CD14-positive monocyte (primary cell): Measurements from ENCODE around the gene GSK3A. TPM values are rescaled to one million over a fixed set of nuclear protein-coding genes. Genes with fewer than 3 reads are reported as not detected.

Source experiments
- DNase-seq, 3 donors: peaks; one replicate each; pipeline ENCODE4 v3.0.0-alpha.2; 2011 to 2022
- H2AFZ ChIP-seq: 2 replicates; pipeline ENCODE4 v1.6.0; 2012; ENCODE audit warnings: mild to moderate bottlenecking, low read depth, low read length, inconsistent platforms; ENCODE audit not compliant: insufficient read depth, poor library complexity, severe bottlenecking
- H3K27ac ChIP-seq, 2 donors: 1 replicate in 1 of 2; 2 replicates in 1 of 2; pipeline ENCODE4 v1.5.1; 2012 to 2013; ENCODE audit warnings: low read length in 2 of 2, control low read depth in 1 of 2, inconsistent platforms in 1 of 2, low read depth in 1 of 2, mild to moderate bottlenecking in 1 of 2
- H3K27me3 ChIP-seq, 2 donors: one replicate each; pipeline versions ENCODE4 v1.6.0 to v1.6.1; 2011 to 2013; ENCODE audit warnings: low read length in 2 of 2; ENCODE audit not compliant: control insufficient read depth in 2 of 2, insufficient read depth in 2 of 2
- H3K36me3 ChIP-seq, 2 donors: replicated peaks in 1 of 2; 1 replicate in 1 of 2; 2 replicates in 1 of 2; pipeline versions ENCODE4 v1.5.1 to v1.6.1; 2012 to 2013; ENCODE audit warnings: low read length in 2 of 2, control low read depth in 1 of 2, inconsistent platforms in 1 of 2, mild to moderate bottlenecking in 1 of 2; ENCODE audit not compliant: insufficient read depth in 2 of 2, control insufficient read depth in 1 of 2
- H3K4me1 ChIP-seq, 2 donors: 1 replicate in 1 of 2; 2 replicates in 1 of 2; pipeline versions ENCODE4 v1.5.1 to v1.6.1; 2012 to 2013; ENCODE audit warnings: low read length in 2 of 2, control low read depth in 1 of 2, inconsistent platforms in 1 of 2, mild to moderate bottlenecking in 1 of 2, moderate library complexity in 1 of 2; ENCODE audit not compliant: insufficient read depth in 2 of 2, control insufficient read depth in 1 of 2
- H3K4me2 ChIP-seq: replicated peaks from 2 replicates; pipeline ENCODE3; 2012; ENCODE audit warnings: low read length, moderate library complexity, mild to moderate bottlenecking; ENCODE audit not compliant: poor library complexity, severe bottlenecking; ENCODE audit errors: extremely low read depth
- H3K4me3 ChIP-seq, 3 experiments: fragments of 200-600 bp in 1 of 3; sonication (generic) in 1 of 3; replicated peaks in 1 of 3; 1 replicate in 2 of 3; 2 replicates in 1 of 3; pipeline ENCODE4 v1.5.1; 2011 to 2013; ENCODE audit warnings: low read length in 3 of 3, mild to moderate bottlenecking in 3 of 3, control low read depth in 2 of 3, low read depth in 2 of 3, inconsistent platforms in 1 of 3, moderate library complexity in 1 of 3
- H3K79me2 ChIP-seq: 2 replicates; pipeline ENCODE4 v1.6.0; 2012; ENCODE audit warnings: mild to moderate bottlenecking, control low read depth, inconsistent platforms, low read length, moderate library complexity; ENCODE audit not compliant: insufficient read depth
- H3K9ac ChIP-seq: 2 replicates; pipeline ENCODE4 v1.6.0; 2017; ENCODE audit warnings: low read length, mild to moderate bottlenecking; ENCODE audit not compliant: insufficient read depth, poor library complexity, severe bottlenecking
- H3K9me3 ChIP-seq, 2 donors: replicated peaks in 1 of 2; 1 replicate in 1 of 2; 2 replicates in 1 of 2; pipeline versions ENCODE4 v1.5.1 to v1.6.1; 2012 to 2013; ENCODE audit warnings: low read length in 2 of 2, control low read depth in 1 of 2; ENCODE audit not compliant: control insufficient read depth in 1 of 2, insufficient read depth in 1 of 2
- H4K20me1 ChIP-seq: 2 replicates; pipeline ENCODE4 v1.6.0; 2012; ENCODE audit warnings: mild to moderate bottlenecking, low read length, control low read depth, moderate library complexity; ENCODE audit not compliant: insufficient read depth
- H3K27ac Mint-ChIP-seq, 7 donors: one replicate each; pipeline ENCODE4 v1.8.0; 2020; ENCODE audit warnings: mild to moderate bottlenecking in 7 of 7, mixed read lengths in 7 of 7, moderate library complexity in 6 of 7, inconsistent platforms in 2 of 7
- H3K27me3 Mint-ChIP-seq, 3 donors: one replicate each; pipeline ENCODE4 v1.8.0; 2021 to 2022; ENCODE audit warnings: low read depth in 3 of 3, mild to moderate bottlenecking in 3 of 3, mixed read lengths in 3 of 3, moderate library complexity in 3 of 3, inconsistent platforms in 1 of 3
- H3K36me3 Mint-ChIP-seq, 2 donors: one replicate each; pipeline ENCODE4 v1.8.0; 2020; ENCODE audit warnings: mixed read lengths in 2 of 2, inconsistent platforms in 1 of 2, mild to moderate bottlenecking in 1 of 2
- H3K4me1 Mint-ChIP-seq: one replicate; pipeline ENCODE4 v1.8.0; 2020; ENCODE audit warnings: mild to moderate bottlenecking, mixed read lengths
- H3K4me3 Mint-ChIP-seq, 2 donors: one replicate each; pipeline ENCODE4 v1.8.0; 2020; ENCODE audit warnings: mild to moderate bottlenecking in 2 of 2, mixed read lengths in 2 of 2, moderate library complexity in 1 of 2
- H3K9me3 Mint-ChIP-seq, 7 donors: one replicate each; pipeline ENCODE4 v1.8.0; 2020 to 2022; ENCODE audit warnings: mixed read lengths in 7 of 7, mild to moderate bottlenecking in 6 of 7, moderate library complexity in 6 of 7, inconsistent platforms in 2 of 7
- CTCF ChIP-seq: fragments of 200-600 bp; IDR thresholded peaks from one replicate; pipeline ENCODE4 v1.8.0; 2022; ENCODE audit warnings: antibody characterized with exemption, mild to moderate bottlenecking
- WGBS: methylation state at CpG from one replicate; pipeline ENCODE4 v1.1.5; 2013; ENCODE audit warnings: missing lambda C conversion rate; ENCODE audit not compliant: insufficient coverage; 5-methylcytosine and 5-hydroxymethylcytosine counted together
- intact Hi-C, 2 donors: fragments of 100-400 bp; cut with micrococcal nuclease; formaldehyde crosslinking; loops; one replicate each; pipeline versions ENCODE4 v1.15.0 to v1.15.1; 2023
- polyA plus RNA-seq, 3 donors: library from polyadenylated mRNA; depleted of rRNA in 1 of 3; unstranded in 2 of 3; stranded (reverse) in 1 of 3; fragments of 300-500 nt in 2 of 3; fragments of >200 nt in 1 of 3; fragmentation: Illumina TruSeq in 2 of 3; gene quantifications; 1 replicate in 2 of 3; 2 replicates in 1 of 3; pipeline ENCODE4 v1.2.3, GENCODE V29; 2012 to 2021

Gene GSK3A
- polyA plus RNA-seq, 3 donors, result 12.3 to 47.2 (median 14.9) TPM

- peak overlapping the region; percentile 100 for H3K27ac ChIP-seq
- intact Hi-C loops, result loop anchor here (2.0 to 10.0 kb wide), 4 partner anchors 17 to 85 kb away; partner anchors contain the start of genes DEDD2 (in 1 of the 2) and POU2F2 (in 1 of the 2)
- Mint-ChIP-seq H3K4me3 (peak overlapping the region; percentile 79 to 86), H3K4me1 (peaks cover 87% of the 10 kb centered on the region), H3K27ac (peak overlapping the region; percentile 100), H3K36me3 (peaks cover 64 to 73% of the 10 kb centered on the region in 2 donors), H3K9me3 (peaks cover 0 to 11% (median 4%) of the 10 kb centered on the region in 7 donors), H3K27me3 (peaks cover 0 to 5% (median 0%) of the 10 kb centered on the region in 3 donors)
- H3K4me1 ChIP-seq, result peaks cover 90% of the 10 kb centered on the region in 2 donors
- no peaks in the 10 kb centered on the region for H4K20me1 ChIP-seq
- peak overlapping the region; percentile 28 to 79 (median 54) for H3K4me3 ChIP-seq
- peaks cover 22 to 47% of the 10 kb centered on the region in 2 donors for H3K36me3 ChIP-seq
- no peaks in the 10 kb centered on the region for H3K27me3 ChIP-seq
- TF ChIP-seq CTCF, result peak; percentile 74
- WGBS, result under 1% methylated on average over 22 of the region's 32 CpGs
- DNase-seq, result peak; percentile 82 to 87 (median 86)
- no peak overlapping the region for H2AFZ ChIP-seq
- peaks cover 0 to 3% of the 10 kb centered on the region in 2 donors for H3K9me3 ChIP-seq
- H3K9ac ChIP-seq, result peak overlapping the region; percentile 98
- H3K4me2 ChIP-seq, result peak overlapping the region; percentile 91
- peaks cover 56% of the 10 kb centered on the region for H3K79me2 ChIP-seq
Measured at GRCh38 chr19:42199440-42200115, 42.8 kb downstream of the GSK3A start.

GRCh38 chr19:42198676-42199439 lies 43.5 kb downstream of the GSK3A start:
- H3K4me3 ChIP-seq, result peak overlapping the region; percentile 28 to 79 (median 54)
- intact Hi-C loops, result loop anchor here (5.0 to 10.0 kb wide), 2 partner anchors 67 to 86 kb away; partner anchors contain the start of gene POU2F2 (in 1 of the 2)
- Mint-ChIP-seq H3K27me3 (peaks cover 0 to 5% (median 1%) of the 10 kb centered on the region in 3 donors), H3K4me3 (peak overlapping the region; percentile 79 to 86), H3K36me3 (peaks cover 56 to 68% of the 10 kb centered on the region in 2 donors), H3K4me1 (peaks cover 84% of the 10 kb centered on the region), H3K9me3 (peaks cover 3 to 13% (median 7%) of the 10 kb centered on the region in 7 donors), H3K27ac (peak overlapping the region; percentile 100)
- WGBS, result 0% methylated on average over 3 of the region's 7 CpGs
- no peak for TF ChIP-seq CTCF
- peaks cover 83 to 84% of the 10 kb centered on the region in 2 donors for H3K4me1 ChIP-seq
- DNase-seq, result no peak
- H3K9ac ChIP-seq, result peak overlapping the region; percentile 98
- peaks cover 50% of the 10 kb centered on the region for H3K79me2 ChIP-seq
- peak overlapping the region; percentile 91 for H3K4me2 ChIP-seq
- peak overlapping the region; percentile 100 for H3K27ac ChIP-seq
- H2AFZ ChIP-seq, result no peak overlapping the region
- peaks cover 15 to 40% of the 10 kb centered on the region in 2 donors for H3K36me3 ChIP-seq
- no peaks in the 10 kb centered on the region for H3K27me3 ChIP-seq
- peaks cover 0 to 3% of the 10 kb centered on the region in 2 donors for H3K9me3 ChIP-seq
- no peaks in the 10 kb centered on the region for H4K20me1 ChIP-seq
